ENCODE results near the gene ARID4B.
A peak's percentile ranks its signal among the peaks of the same experiment; 100 is the strongest.

The ARID4B gene

GRCh38 chr1:235133086-235133485, 194.9 kb downstream of the ARID4B start:
- no peak for DNase-seq (ENCODE audit: low spot score)
- TF ChIP-seq CTCF (IDR thresholded peaks at IDR 0.05; ENCODE audit: extremely low read depth, missing control alignments): no peak

GRCh38 chr1:235131961-235132360, 196.0 kb downstream of the ARID4B start:
- no peak for TF ChIP-seq CTCF (IDR thresholded peaks at IDR 0.05; ENCODE audit: extremely low read depth, missing control alignments)
- no peak for DNase-seq (ENCODE audit: low spot score)

GRCh38 chr1:235130766-235131270, 197.2 kb downstream of the ARID4B start:
- no peak for TF ChIP-seq CTCF (IDR thresholded peaks at IDR 0.05; ENCODE audit: extremely low read depth, missing control alignments)
- no peak for DNase-seq (ENCODE audit: low spot score)

- TF ChIP-seq CTCF (IDR thresholded peaks at IDR 0.05; ENCODE audit: extremely low read depth, missing control alignments): no peak
- no peak for DNase-seq (ENCODE audit: low spot score)
Measured at GRCh38 chr1:235129774-235130570, 198.0 kb downstream of the ARID4B start.

- TF ChIP-seq CTCF (IDR thresholded peaks at IDR 0.05; ENCODE audit: extremely low read depth, missing control alignments): no peak
- DNase-seq (ENCODE audit: low spot score): peak; percentile 96
Measured at GRCh38 chr1:235128456-235129328, 199.3 kb downstream of the ARID4B start, which contains the start of gene TOMM20. Gene TOMM20 (minus strand): TSS chr1:235128837. CDS start chr1:235128715, 122 bp downstream.

GRCh38 chr1:235127732-235128455, 200.1 kb downstream of the ARID4B start:
- DNase-seq (ENCODE audit: low spot score): no peak

More at GRCh38 chr1:235127732-235128455, 200.1 kb downstream of the ARID4B start:
- no peak for TF ChIP-seq CTCF (IDR thresholded peaks at IDR 0.05; ENCODE audit: extremely low read depth, missing control alignments)

All from GM20000 (cell line).